Rectal smooth muscle tissue (tissue), 1 donor: ENCODE measurements around the gene ZNF391.

Experiments used
- H3K27ac ChIP-seq: one replicate; pipeline ENCODE4 v1.7.0; 2013; ENCODE audit warnings: low read depth, low read length, inconsistent platforms
- H3K27me3 ChIP-seq: one replicate; pipeline ENCODE4 v1.7.0; 2013; ENCODE audit warnings: low read length; ENCODE audit not compliant: control insufficient read depth, insufficient read depth
- H3K36me3 ChIP-seq: one replicate; pipeline ENCODE4 v1.7.0; 2013; ENCODE audit warnings: low read length; ENCODE audit not compliant: control insufficient read depth, insufficient read depth
- H3K4me1 ChIP-seq: one replicate; pipeline ENCODE4 v1.7.0; 2013; ENCODE audit warnings: low read length; ENCODE audit not compliant: control insufficient read depth, insufficient read depth
- H3K4me3 ChIP-seq: one replicate; pipeline ENCODE4 v1.7.0; 2013; ENCODE audit warnings: low read length
- H3K9ac ChIP-seq: one replicate; pipeline ENCODE4 v1.7.0; 2013; ENCODE audit warnings: low read length

ZNF391 gene

DNA sequence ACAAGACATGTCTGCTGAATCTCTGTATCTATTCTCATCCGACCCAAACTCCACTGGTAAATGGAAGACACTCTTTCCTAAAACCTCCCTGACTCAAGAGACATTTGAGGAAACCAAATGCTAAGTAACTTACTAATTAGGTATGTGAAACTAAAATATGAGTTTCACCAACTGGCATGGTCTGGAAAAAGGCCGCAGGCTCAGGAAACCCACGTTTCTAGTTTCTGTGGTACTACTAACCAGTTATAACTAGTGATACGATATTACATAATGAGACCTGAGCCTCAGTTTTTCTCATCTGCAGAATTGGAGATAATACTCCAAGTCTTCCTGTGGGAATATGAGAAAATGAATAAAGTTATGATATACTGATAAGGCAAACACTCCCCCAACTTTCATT, 39.9 kb downstream of the ZNF391 start:
- Histone ChIP-seq H3K9ac (no peak overlapping the region), H3K4me1 (no peaks in the 10 kb centered on the region), H3K27ac (no peak overlapping the region), H3K36me3 (no peaks in the 10 kb centered on the region), H3K4me3 (no peak overlapping the region), H3K27me3 (no peaks in the 10 kb centered on the region)

GRCh38 chr6:27428966-27429365, 40.4 kb downstream of the ZNF391 start:
- Histone ChIP-seq H3K9ac (no peak overlapping the region), H3K4me1 (no peaks in the 10 kb centered on the region), H3K27me3 (no peaks in the 10 kb centered on the region), H3K4me3 (no peak overlapping the region), H3K27ac (no peak overlapping the region), H3K36me3 (no peaks in the 10 kb centered on the region)

- no peaks in the 10 kb centered on the region for H3K4me1 ChIP-seq
- H3K27ac ChIP-seq, result no peak overlapping the region
- no peak overlapping the region for H3K9ac ChIP-seq
- H3K27me3 ChIP-seq, result no peaks in the 10 kb centered on the region
- no peak overlapping the region for H3K4me3 ChIP-seq
- H3K36me3 ChIP-seq, result no peaks in the 10 kb centered on the region
These were observed 45.2 kb downstream of the ZNF391 start for GRCh38 chr6:27433714-27434113.

DNA sequence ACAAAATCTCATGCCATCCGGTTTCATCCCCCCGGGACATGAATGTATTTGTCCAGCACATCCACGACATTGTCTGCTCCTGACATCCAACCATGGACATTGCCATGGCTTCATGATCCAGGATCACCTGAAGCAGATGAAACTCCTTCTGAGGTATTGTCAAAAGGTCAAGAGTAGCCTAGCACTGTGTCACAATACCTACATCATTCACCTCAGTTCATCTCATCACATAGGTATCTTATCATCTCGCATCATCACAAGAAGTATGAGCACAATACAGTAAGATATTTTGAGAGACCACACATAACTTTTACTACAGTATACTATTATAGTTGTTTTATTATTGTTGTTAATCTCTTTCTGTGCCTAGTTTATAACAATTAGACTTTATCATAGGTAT, 50.8 kb downstream of the ZNF391 start:
- Histone ChIP-seq H3K4me3 (no peak overlapping the region), H3K9ac (no peak overlapping the region), H3K27ac (no peak overlapping the region), H3K27me3 (no peaks in the 10 kb centered on the region), H3K4me1 (no peaks in the 10 kb centered on the region), H3K36me3 (no peaks in the 10 kb centered on the region)

GRCh38 chr6:27441001-27441400, 52.4 kb downstream of the ZNF391 start:
- Histone ChIP-seq H3K27me3 (no peaks in the 10 kb centered on the region), H3K9ac (no peak overlapping the region), H3K4me3 (no peak overlapping the region), H3K36me3 (no peaks in the 10 kb centered on the region), H3K27ac (no peak overlapping the region), H3K4me1 (no peaks in the 10 kb centered on the region)

- Histone ChIP-seq H3K27ac (no peak overlapping the region), H3K4me1 (no peaks in the 10 kb centered on the region), H3K4me3 (no peak overlapping the region), H3K36me3 (no peaks in the 10 kb centered on the region), H3K9ac (no peak overlapping the region), H3K27me3 (no peaks in the 10 kb centered on the region)
These were observed 54.4 kb downstream of the ZNF391 start for GRCh38 chr6:27442932-27443331.

- Histone ChIP-seq H3K27ac (no peak overlapping the region), H3K36me3 (peaks cover 12% of the 10 kb centered on the region), H3K27me3 (no peaks in the 10 kb centered on the region), H3K9ac (no peak overlapping the region), H3K4me3 (no peak overlapping the region), H3K4me1 (no peaks in the 10 kb centered on the region)
These were observed 59.9 kb downstream of the ZNF391 start for GRCh38 chr6:27448456-27448855.

GRCh38 chr6:27451660-27452390, 63.3 kb downstream of the ZNF391 start:
- Histone ChIP-seq H3K4me1 (no peaks in the 10 kb centered on the region), H3K36me3 (peaks cover 38% of the 10 kb centered on the region), H3K27ac (no peak overlapping the region), H3K4me3 (no peak overlapping the region), H3K27me3 (no peaks in the 10 kb centered on the region), H3K9ac (no peak overlapping the region)

GRCh38 chr6:27452496-27452897, 63.9 kb downstream of the ZNF391 start:
- H3K4me3 ChIP-seq, result no peak overlapping the region
- no peaks in the 10 kb centered on the region for H3K4me1 ChIP-seq
- H3K27ac ChIP-seq, result no peak overlapping the region
- no peaks in the 10 kb centered on the region for H3K27me3 ChIP-seq
- peaks cover 40% of the 10 kb centered on the region for H3K36me3 ChIP-seq
- H3K9ac ChIP-seq, result no peak overlapping the region
